NCI-H146 (cell line): Measurements from ENCODE around the gene APOO.

Experiments used
- DNase-seq: peaks from one replicate; lab custom pipeline; 2025; lab: John Stamatoyannopoulos, UW

APOO gene

DNA sequence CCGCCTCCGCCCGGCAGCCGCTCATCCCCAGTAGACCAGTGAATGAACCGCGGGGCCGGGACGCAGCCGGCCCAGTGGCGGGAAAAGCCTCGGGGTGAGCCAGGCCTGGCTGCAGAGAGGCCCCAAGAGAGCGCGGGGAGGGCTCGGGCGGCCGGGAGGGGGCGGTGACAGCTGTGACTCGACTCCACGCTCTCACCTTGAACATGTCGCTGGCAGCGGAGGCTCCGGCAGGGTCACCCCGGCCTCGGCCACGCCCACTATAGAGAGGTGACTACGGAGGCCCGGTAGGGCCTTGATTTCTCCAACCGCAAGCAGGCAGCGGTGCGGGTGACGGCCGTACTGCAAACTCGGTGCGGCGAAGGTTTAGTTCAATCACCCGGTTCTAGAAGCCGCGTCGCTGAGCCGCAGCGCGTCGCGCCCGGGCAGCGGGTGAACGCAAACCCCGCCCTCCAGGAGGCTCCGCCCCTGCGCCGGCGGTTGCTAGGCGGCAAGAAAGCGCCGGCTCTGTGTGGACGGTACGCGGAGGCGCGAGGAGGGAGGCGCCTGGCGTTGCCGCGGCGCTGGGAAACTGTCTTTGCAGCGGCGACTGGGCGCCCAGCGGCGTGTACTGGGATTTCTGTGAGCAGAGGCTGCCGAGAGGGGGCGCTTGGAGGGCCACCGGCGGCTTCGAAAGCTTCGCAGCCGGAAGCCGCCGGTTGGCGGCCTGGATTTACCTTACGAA lies at the start of gene APOO, which contains the start of gene CXorf58:
Gene APOO, minus strand, starts transcription at position 441 of the 721 bp plus-strand sequence. Its CDS starts 236 bp downstream, at position 205.
Gene CXorf58, plus strand, starts transcription at position 509 of the 721 bp plus-strand sequence. CDS start 2,297 bp downstream, outside the sequence.
- peak; percentile 93 for DNase-seq

DNA sequence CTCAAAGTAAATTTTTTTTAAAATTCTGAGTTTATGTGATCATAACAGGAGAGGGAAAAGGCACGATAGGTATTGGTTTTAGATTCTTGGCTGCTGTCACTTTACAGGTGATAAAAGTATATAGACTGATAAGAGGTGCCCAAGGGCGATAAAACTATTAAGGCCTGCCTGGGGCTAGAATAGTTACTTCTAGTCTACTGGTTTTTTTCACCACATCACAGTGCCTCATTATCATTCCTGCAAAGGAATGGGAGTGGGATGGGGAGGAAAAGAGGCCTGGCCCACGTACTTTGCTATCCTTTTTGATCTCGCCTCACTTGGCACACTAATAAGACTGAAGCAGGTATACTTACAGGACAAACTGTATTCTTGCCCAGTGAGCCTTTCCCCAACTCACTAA lies 46.7 kb upstream of the APOO start:
- no peak for DNase-seq

DNA sequence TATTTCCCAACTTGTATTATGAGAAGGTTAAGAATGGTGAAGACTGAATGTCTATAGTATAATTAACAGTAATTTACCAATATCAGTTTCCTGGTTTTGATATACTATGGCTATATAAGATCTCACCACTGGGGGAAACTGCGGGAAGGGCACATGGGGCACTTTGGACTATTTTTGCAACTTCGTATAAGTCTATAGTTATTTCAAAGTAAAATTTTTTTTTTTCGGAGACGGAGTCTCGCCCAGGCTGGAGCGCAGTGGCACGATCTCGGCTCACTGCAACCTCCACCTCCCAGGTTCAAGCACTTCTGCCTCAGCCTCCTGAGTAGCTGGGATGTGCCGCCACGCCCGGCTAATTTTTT lies 46.2 kb upstream of the APOO start:
- DNase-seq = no peak

DNA sequence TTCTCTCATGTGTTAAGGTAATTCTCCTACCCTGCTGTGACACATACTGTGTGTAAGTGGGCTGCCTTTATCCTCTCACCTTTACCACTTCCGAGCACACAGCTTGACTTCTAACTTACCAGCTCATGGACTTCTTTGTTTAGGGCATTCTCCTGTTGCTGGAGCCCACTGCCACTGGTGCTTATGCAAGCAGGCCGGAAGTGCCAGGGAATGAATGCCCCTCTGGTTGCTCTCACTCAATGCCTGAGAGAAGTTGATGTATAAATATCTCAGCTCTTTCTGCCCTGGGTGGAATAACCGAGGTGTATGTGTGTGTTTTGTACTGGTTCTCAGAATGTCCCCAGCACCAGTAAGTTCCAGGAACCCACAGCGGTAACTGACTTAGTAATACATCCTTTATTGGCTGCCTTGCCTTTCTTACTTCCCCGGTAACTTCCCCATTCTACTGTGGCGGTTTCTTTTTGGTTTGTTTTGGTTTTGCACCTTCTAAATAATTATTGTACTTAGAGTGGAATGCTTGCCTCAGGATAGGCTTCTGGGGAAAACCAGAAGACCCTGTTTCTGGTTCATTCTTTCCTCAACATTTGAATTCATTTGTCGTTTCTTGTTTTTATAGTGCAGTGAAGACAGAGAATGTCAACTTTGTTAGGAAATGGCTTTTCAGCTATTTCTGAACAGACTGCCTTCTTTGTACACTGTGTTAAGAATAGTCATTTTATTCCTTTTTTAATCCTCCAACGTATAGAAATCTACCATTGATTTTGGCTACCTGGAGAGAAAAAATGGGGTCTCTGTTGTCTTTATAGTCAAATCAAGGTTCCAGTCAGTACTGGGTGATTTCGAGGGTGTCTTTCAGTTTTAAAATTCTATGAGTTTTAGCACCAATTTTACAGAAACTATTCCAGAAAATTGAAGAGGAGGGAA lies 45.5 kb upstream of the APOO start:
- peak; percentile 85 for DNase-seq

DNA sequence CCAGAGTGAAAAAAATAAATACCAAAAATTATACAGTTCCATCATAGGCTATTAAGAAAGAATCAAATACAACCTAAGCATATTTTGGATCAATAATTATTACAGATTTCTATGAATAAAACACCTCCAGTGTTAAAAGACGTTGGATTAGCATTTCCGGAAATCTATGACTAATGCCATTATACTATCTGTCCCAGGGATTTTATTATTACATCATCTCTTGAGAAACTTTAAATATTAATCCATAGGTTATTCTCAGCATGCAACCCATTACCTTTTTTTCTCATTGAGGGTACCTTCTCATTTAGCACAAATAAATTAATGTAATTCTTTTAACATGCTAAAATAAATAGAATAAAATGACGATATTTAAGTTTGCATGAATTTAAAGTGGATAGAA lies 44.7 kb upstream of the APOO start:
- no peak for DNase-seq

DNA sequence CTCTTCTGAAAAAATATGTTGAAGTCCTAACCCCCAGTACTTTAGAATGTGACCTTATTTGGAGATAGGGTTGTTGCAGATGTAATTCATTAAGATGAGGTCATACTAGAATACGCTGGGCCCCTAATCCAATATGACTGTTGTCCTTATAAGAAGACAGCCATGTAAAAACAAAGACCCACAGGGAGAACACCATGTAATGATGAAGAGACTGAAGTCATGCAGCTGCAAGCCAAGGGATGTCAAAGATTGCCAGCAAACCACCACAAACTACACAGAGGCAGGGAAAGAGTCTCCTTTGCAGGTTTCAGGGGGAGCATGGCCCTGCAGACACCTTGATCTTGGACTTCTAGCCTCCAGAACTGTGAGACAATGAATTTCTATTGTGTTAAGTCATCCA lies 37.5 kb upstream of the APOO start:
- no peak for DNase-seq

DNA sequence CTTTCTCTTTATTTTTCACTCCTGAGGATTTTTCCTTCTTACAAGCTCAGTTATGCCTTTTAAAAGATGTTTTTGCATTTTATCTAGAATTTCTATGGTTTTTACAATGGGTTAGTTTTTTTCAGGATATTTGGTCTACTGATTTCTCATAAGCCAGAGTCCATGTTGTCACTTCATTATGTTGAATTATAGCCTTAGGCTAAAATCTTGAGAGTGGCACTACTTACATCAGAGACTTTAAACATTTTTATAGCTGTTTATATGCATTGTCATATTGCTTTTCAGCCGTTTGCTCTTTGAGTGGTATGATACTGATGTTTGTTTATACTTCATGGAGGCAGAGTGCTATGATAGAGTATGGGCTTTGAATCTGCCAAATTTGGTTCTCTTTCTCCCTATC lies 36.5 kb upstream of the APOO start:
- no peak for DNase-seq

DNA sequence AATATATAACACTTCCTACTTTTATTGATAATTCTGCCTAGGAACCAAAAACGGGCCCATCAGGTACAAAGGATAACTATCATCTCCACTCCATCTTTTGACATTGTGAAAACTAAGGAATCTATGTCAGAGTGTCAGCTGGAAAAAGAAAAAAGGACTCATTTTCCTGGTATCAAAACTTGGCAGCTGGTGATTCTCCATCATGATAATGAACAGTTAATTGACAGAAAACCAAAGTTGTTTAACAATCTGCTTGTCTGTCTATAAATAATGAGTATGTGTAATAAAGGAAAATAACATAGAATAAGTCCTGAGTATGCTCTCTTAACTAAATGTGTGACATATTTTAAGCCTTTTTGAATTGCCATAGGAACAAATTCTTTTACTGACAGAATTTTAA lies 31.5 kb upstream of the APOO start:
- no peak for DNase-seq

DNA sequence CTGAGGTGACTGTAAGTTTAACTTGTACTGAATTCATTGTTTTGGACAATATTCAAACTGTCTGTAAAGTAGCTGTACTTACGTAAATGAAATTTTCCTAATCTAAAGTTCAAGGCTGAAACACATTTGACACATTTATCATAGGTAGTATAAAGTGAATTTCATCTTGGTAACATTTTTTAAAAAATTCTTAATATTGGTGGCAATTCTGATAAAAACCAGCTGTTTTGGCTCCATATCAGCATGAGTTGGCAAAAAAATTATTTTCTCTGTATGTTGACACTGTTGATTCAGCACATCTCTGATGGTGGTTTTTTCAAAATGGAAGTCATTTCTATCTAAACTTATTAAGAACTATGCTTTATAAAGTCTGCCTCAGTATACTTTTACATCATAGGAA lies 31.0 kb upstream of the APOO start:
- no peak for DNase-seq

DNA sequence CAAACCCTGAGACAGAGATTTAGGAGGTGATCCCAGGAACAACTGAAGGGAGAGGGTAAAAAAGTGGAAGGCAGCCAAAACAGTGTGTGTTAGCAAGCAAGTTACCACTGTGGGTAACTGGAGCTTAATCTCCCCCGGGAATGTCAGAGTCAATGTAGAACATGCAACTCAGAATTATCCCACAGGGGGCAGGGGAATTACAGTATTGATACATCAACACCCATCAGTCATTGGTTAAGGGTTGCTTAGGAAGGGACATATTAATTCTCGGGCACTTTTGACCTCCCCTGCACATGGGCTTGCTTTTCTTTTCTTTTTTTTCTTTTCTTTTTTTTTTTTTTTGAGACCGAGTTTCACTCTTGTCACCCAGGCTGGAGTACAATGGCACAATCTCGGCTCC lies 29.4 kb upstream of the APOO start:
- DNase-seq = no peak

DNA sequence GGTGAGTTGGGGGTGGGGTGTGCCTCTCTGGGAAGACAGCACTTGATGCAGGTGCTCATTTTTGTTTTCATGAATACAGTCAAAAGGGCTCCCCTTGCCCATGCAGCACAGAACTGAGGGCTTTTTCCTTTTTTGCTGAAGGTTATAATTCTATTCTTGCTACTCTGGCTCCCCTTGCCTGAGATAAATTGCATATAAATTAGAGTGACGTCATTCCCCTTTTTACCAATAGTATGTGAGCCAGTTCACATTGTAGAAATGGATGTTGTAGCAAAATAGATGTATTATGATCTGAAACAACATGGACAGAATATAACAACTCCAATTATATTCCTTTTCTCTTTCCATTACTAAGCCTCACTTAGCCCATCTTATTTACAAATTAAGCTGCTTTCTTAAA lies 28.4 kb upstream of the APOO start:
- DNase-seq = no peak

DNA sequence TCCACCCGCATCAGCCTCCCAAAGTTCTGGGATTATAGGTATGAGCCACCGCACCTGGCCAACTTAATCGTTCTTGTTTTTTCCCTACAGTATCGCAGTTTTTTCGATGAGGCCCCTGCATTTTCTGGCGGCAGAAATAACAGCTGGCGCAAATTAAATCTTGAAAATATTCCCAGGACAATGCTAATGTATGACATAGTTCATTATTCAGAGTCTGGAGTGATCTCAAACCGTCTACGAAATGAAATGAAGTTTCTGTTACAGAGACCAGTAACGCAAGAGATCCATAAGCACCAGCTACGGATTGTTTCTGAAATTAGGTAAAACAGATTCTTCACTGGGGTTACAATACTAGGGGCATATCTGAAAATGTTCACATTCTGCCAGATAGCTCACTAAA lies 27.4 kb upstream of the APOO start:
- DNase-seq = no peak

DNA sequence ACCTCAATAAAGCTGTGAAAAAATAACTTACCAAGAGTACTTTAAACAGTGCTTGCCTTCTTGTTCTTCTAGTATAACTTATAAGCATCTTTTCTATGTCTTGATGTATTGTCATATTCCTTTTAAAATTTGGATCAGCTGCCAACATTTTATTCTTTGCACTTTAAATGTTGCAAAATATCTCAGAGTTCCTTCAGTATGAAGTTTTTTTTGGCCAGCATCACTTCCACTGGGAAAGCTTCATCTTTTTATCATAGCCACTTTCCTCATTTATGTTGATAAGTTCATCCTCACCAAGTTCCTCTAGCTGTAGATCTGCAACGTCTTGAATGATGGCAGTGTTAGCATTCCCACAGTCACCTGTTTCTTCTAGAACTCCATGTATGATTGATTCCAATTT lies 24.3 kb upstream of the APOO start:
- no peak for DNase-seq

DNA sequence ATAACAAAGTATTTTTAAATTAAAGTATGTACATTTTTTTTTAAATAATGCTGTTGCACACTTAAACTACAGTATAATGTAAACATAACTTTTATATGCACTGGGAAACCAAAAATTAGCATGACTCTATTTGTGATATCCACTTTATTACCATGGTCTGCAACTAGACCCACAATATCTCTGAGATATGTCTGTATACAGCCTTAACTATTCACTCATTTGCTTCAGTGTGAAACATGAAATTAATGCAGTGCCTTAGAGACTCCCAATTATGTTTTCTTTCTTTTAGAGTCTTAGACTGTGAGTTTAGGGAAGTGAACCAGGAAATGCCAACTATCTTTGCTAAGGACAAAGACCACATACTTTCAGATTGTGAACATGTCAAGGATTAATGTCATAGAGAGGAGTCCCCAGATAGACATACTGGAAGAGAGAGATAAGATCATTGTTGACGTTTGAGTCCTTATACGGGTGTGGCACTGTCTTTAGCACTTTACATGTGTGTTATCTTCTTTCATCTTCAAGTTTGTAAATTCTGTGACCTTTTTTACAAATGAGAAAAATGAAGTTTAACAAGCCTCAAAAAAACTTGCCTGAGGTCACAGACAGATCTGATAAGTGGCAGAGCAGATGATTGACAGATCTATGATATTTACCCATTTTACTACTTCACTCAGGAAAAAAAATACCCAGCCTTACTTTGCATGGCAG lies 23.3 kb upstream of the APOO start:
- DNase-seq = no peak

DNA sequence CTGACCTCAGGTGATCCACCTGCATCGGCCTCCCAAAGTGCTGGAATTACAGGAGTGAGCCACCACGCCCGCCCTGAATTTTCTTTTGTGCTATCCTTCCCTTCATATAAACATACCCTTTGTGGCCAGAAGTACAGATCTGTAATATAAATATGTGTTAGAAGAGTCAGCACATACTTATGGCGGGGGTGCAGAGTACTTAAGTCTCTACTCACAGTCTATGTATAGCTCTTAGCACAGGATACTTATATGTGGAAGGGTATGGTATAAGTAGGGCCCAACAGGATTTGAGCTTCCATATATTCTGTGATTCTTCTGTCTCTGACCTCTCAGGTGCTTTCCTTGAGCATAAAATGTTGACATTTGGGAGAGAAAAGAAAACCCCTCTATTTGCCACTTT lies 18.3 kb upstream of the APOO start:
- no peak for DNase-seq

DNA sequence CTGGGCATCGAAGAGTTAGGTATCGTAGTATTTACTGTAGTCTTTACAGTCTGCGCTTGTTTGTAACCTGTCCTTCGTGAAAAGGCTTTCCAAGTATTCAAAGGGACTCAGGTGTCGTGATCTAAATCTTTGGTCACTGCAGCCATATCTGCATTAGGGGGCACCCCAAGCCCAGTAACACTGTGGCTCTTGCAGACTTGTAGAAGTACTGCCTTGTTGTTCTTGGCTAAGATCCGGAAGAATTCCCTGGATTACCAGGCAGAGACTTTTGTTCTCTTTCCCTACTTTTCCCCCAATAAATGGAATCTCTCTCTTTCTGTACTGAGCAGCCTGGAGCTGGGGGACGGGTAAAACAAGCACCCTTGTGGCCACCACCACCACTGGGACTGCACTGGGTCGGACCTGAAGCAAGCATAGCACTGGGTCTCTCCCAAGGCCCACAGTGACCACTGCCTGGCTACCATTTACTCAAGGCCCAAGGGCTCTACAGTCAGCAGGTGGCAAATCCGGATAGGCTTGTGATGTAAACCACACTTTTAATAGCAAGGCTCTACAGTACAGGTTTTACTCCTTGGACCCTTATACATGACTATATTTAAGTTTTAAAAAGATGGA lies 12.1 kb upstream of the APOO start:
- DNase-seq = no peak

DNA sequence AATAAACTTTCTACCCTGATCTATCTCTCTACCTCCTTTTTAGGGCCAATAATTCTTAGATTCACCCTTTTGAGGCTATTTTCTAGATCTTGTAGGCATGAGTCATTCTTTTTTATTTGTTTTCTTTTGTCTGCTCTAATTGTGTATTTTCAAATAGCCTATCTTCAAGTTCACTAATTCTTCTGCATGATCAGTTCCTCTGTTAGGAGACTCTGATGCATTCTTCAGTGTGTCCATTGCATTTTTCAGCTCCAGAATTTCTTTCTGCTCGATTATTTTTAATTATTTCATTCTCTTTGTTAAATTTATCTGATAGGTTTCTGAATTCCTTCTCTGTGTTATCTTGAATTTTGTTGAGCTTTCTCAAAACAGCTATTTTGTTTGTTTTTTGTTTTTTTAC lies 11.4 kb upstream of the APOO start:
- no peak for DNase-seq

DNA sequence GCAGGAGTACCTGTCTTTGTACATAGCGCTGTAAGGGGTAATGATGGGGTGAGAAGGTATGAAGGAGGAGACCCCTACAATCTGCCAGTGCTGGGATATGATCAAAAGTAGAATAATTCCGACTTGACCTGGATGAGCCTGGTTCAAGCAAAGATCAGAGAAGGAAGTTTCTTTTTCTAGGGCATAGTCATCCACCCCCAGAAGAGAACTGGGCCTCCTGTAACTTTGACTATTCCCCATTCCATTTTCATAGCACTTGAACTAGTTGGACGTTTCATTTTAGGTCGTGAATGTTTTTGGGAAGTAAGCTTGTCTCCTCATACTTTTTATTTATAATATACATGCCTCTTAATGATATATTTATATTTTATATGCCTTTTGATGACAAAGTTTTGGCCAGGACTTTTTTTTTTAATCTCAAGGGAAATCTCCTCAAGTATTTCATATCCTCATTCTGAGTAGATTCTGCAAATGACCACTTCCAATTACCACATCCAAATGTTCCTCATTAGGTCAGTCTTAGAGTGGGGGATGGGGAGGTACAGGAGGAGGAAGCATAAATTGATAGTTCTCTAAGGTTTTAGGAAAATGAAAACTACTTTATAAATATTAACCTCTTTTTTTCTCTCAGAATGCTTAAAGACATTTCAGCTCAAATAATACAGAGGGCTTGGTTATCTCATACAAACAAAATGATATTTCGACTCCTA lies 3.5 kb upstream of the APOO start:
- DNase-seq = no peak

DNA sequence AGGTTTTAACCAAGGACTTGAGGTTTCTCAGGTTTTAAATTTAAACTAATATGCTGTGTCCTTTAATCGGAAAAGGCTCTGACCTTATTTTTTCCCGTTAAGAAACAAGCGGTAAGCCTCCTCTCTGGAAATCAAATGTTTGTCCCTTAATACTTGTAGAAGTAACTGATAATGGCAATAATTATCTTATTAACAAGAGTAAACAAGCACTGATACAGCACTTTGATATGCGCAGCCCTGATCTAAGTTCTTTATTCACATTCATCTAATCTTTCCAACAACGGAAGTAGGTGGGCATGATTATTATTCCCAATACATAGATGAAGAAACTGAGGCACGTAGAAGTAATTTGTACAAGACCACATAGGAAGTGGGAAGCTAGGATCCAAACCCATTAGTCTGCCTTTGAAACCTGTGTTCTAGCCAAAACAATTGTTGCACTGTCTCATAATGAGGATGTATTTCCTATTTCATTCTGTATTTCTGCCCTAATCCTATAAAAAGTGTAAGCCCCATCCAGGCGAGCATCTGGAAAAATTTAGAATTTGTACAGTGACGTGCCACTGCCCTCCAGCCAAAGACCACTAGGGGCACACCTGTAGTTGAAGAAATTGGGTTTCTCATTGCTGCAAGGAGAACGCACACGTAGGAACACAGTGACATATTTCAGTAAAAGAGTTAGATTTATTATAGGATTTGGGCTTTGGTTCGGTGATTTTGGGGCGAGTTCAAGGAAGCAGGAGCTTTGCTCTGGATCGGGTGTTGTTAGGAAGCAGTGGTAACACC lies 674 bp upstream of the APOO start:
- no peak for DNase-seq

DNA sequence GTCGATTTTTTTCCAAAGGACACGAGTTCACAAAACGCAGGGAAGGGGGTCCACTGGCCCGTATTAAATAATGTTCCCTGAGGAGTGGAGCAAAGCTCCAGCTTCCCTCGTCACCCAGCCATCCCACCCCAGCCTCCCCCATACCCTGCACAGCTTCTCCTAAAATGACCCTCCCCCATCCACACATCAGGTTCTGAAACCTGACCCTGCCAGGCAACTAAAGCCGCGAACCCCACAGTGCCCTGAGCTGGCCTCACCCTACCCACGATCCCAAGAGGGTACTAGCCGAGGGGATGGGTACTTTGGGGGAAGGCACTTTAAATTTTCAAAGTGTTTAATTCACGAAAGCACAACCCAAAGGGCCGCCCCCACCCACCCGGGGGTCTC lies 634 bp downstream of the APOO start:
- peak; percentile 35 for DNase-seq

DNA sequence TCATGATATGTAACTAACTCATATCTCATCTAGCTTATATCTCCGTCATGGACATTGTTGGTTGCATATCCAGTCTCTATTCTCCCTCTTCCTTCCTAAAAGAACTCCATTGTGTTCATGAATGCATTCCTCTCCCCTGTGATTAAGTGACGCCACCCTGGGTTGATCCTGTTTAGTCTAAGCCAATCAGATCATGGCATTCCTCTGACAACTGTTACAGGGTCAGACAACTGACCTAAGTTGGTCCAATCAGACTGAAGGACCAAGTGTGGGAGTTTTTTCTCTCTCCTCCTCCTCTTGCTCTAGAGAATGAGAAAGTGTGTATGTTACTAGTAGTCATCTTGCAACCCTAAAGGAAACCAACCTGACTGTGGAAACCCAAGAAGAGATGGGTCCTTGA lies 3.6 kb downstream of the APOO start:
- DNase-seq = no peak
